Retinal pigment epithelial cell (primary cell): Measurements from ENCODE around the gene DYNC1H1.

Experiments used
- DNase-seq: peaks from one replicate; pipeline ENCODE4 v3.0.0-alpha.2; 2010; ENCODE audit warnings: low read depth
- H3K4me3 ChIP-seq: 2 replicates; pipeline ENCODE4 v1.5.1; 2011; ENCODE audit warnings: mild to moderate bottlenecking, low read length, control low read depth, moderate library complexity
- CTCF ChIP-seq: conservative IDR thresholded peaks from 2 replicates; pipeline ENCODE4 v1.5.1; 2011; ENCODE audit warnings: low read depth, low read length, control low read depth, inconsistent platforms

Gene DYNC1H1

GRCh38 chr14:102095871-102096568 lies 131.6 kb downstream of the DYNC1H1 start:
- peak; percentile 18 for TF ChIP-seq CTCF
- H3K4me3 ChIP-seq: no peak overlapping the region
- no peak for DNase-seq

GRCh38 chr14:102096569-102097188 lies 132.3 kb downstream of the DYNC1H1 start:
- no peak for DNase-seq
- H3K4me3 ChIP-seq: no peak overlapping the region
- peak; percentile 85 for TF ChIP-seq CTCF

- no peak overlapping the region for H3K4me3 ChIP-seq
- DNase-seq: no peak
- TF ChIP-seq CTCF: no peak
Measured at GRCh38 chr14:102097441-102098135, 133.2 kb downstream of the DYNC1H1 start.

GRCh38 chr14:102103062-102103695 lies 138.8 kb downstream of the DYNC1H1 start:
- TF ChIP-seq CTCF: no peak
- no peak for DNase-seq
- no peak overlapping the region for H3K4me3 ChIP-seq

- no peak overlapping the region for H3K4me3 ChIP-seq
- DNase-seq: no peak
- TF ChIP-seq CTCF: no peak
Measured at GRCh38 chr14:102105369-102105768, 141.0 kb downstream of the DYNC1H1 start.
